Lung (tissue), 12 donors: Measurements from ENCODE around the gene HTRA2. TPM values are rescaled to one million over a fixed set of nuclear protein-coding genes. Genes with fewer than 3 reads are reported as not detected.

ENCODE experiments used
- ATAC-seq: fragments of 200-7000 bp; cut with Tn5 transposase; one replicate; pipeline ENCODE4 v1.9.1; 2020; ENCODE audit warnings: moderate number of reproducible peaks; ENCODE audit not compliant: insufficient read depth, low FRiP score
- DNase-seq, 3 donors: peaks; one replicate each; pipeline ENCODE4 v3.0.0-alpha.2; 2013 to 2017
- H3K27ac ChIP-seq, 2 donors: one replicate each; pipeline ENCODE4 v1.5.1; 2013; ENCODE audit warnings: mild to moderate bottlenecking in 2 of 2, moderate library complexity in 2 of 2, control low read depth in 1 of 2, inconsistent platforms in 1 of 2, low read depth in 1 of 2, low read length in 1 of 2
- H3K27me3 ChIP-seq, 3 donors: one replicate each; pipeline ENCODE4 v1.5.1; 2013; ENCODE audit warnings: low read length in 2 of 3; ENCODE audit not compliant: control insufficient read depth in 3 of 3, insufficient read depth in 3 of 3
- H3K36me3 ChIP-seq, 4 donors: one replicate each; pipeline ENCODE4 v1.5.1; 2013; ENCODE audit warnings: low read length in 4 of 4, mild to moderate bottlenecking in 1 of 4, moderate library complexity in 1 of 4; ENCODE audit not compliant: control insufficient read depth in 4 of 4, insufficient read depth in 4 of 4
- H3K4me1 ChIP-seq, 5 donors: one replicate each; pipeline ENCODE4 v1.5.1; 2013; ENCODE audit warnings: low read length in 5 of 5, mild to moderate bottlenecking in 2 of 5, moderate library complexity in 1 of 5; ENCODE audit not compliant: control insufficient read depth in 5 of 5, insufficient read depth in 5 of 5
- H3K4me3 ChIP-seq: one replicate; pipeline ENCODE4 v1.5.1; 2013; ENCODE audit warnings: mild to moderate bottlenecking, control low read depth, moderate library complexity
- H3K9ac ChIP-seq, 2 donors: one replicate each; pipeline ENCODE4 v1.5.1; 2013; ENCODE audit warnings: low read length in 2 of 2, control low read depth in 1 of 2; ENCODE audit not compliant: insufficient read depth in 1 of 2
- H3K9me3 ChIP-seq, 4 donors: one replicate each; pipeline ENCODE4 v1.5.1; 2013; ENCODE audit warnings: low read length in 3 of 4, mild to moderate bottlenecking in 1 of 4, moderate library complexity in 1 of 4; ENCODE audit not compliant: control insufficient read depth in 4 of 4, insufficient read depth in 3 of 4
- WGBS, 2 donors: extraction: QIAGEN DNeasy Blood & Tissue Kit; methylation state at CpG; one replicate each; pipeline ENCODE4 v1.1.7; 2013; 5-methylcytosine and 5-hydroxymethylcytosine counted together
- polyA plus RNA-seq, 2 donors: library from polyadenylated mRNA; stranded (reverse); fragments of 200-250 nt; gene quantifications; one replicate each; pipeline ENCODE4 v1.2.1, GENCODE V29; 2013
- total RNA-seq, 2 donors: library from RNA; depleted of rRNA in 1 of 2; stranded (reverse); fragments of >200 nt in 1 of 2; gene quantifications; one replicate each; pipeline ENCODE4 v1.2.1, GENCODE V29; 2014 to 2021
- TF ChIP-seq, protein P1 (sequence below): IDR thresholded peaks from 2 replicates; pipeline ENCODE4 v1.5.1; 2012; ENCODE audit warnings: mild to moderate bottlenecking; ENCODE audit errors: control extremely low read depth, extremely low read depth
- donor health status: control.
- donor health status: control.
- donor health status: Bipolar disorder and iron deficiency.
- donor health status: healthy.
- donor health status: DM: yes; HTN: yes; CAD: no.

The HTRA2 gene
- total and polyA plus RNA-seq, 4 donors: 26.6 to 42.1 (median 31.6) TPM

GRCh38 chr2:74562126-74562775, 32.5 kb downstream of the HTRA2 start:
- 79 to 85% methylated on average over 7 of the region's 7 CpGs for WGBS, 2 donors
- Histone ChIP-seq H3K27ac (no peak overlapping the region), H3K4me1 (no peaks in the 10 kb centered on the region), H3K4me3 (no peak overlapping the region), H3K27me3 (peaks cover 0 to 25% (median 13%) of the 10 kb centered on the region in 3 donors), H3K36me3 (no peaks in the 10 kb centered on the region), H3K9me3 (no peaks in the 10 kb centered on the region), H3K9ac (no peak overlapping the region)
- TF ChIP-seq, protein P1, sequence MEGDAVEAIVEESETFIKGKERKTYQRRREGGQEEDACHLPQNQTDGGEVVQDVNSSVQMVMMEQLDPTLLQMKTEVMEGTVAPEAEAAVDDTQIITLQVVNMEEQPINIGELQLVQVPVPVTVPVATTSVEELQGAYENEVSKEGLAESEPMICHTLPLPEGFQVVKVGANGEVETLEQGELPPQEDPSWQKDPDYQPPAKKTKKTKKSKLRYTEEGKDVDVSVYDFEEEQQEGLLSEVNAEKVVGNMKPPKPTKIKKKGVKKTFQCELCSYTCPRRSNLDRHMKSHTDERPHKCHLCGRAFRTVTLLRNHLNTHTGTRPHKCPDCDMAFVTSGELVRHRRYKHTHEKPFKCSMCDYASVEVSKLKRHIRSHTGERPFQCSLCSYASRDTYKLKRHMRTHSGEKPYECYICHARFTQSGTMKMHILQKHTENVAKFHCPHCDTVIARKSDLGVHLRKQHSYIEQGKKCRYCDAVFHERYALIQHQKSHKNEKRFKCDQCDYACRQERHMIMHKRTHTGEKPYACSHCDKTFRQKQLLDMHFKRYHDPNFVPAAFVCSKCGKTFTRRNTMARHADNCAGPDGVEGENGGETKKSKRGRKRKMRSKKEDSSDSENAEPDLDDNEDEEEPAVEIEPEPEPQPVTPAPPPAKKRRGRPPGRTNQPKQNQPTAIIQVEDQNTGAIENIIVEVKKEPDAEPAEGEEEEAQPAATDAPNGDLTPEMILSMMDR: no peak
- no peak for ATAC-seq
- no peak for DNase-seq

GRCh38 chr2:74564222-74564621, 34.5 kb downstream of the HTRA2 start:
- no peak for DNase-seq
- H3K4me1 ChIP-seq: no peaks in the 10 kb centered on the region
- H3K9me3 ChIP-seq: no peaks in the 10 kb centered on the region
- H3K36me3 ChIP-seq: no peaks in the 10 kb centered on the region
- WGBS, 2 donors: 77 to 88% methylated on average over 5 of the region's 5 CpGs
- H3K27ac ChIP-seq: no peak overlapping the region
- H3K4me3 ChIP-seq: no peak overlapping the region
- ATAC-seq: no peak
- peaks cover 0 to 39% (median 13%) of the 10 kb centered on the region in 3 donors for H3K27me3 ChIP-seq
- TF ChIP-seq, protein P1: no peak
- H3K9ac ChIP-seq: no peak overlapping the region

DNA sequence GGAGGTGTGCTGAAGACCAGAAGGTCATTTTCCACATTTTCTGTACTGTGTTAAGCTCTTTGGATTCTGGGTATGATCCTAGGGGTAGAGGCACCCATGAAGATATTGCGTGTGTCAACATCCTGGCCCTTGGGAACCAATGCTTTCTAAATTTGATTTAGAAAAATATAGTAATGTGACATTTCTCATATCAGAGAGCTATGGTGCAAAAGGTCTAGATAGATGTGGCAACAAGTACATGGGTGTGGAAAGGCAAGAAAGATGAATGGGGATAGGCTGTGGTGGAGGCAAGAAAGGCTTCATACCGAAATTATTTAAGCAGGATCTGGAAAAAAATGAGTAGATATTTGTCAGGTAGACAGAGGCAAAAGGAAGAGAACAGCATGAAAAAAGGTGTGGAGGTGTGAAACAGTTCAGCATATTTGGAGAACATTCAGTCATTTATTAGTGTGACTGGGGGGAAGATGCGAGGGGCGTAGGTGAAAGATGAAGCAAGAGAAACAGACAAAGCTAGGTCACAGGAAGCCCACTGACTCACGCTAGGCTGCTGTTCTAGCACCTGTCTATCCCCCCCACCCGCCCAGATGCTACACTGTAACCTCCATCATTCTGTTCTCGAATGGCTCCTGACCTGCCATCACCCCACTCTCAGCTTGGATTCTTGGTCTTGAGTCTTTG, 36.5 kb downstream of the HTRA2 start:
- TF ChIP-seq, protein P1: no peak
- no peak overlapping the region for H3K9ac ChIP-seq
- DNase-seq (no peak), ATAC-seq (no peak)
- WGBS, 2 donors: 80 to 84% methylated on average over 7 of the region's 7 CpGs
- H3K9me3 ChIP-seq: no peaks in the 10 kb centered on the region
- no peaks in the 10 kb centered on the region for H3K36me3 ChIP-seq
- peaks cover 0 to 35% (median 6%) of the 10 kb centered on the region in 3 donors for H3K27me3 ChIP-seq
- no peaks in the 10 kb centered on the region for H3K4me1 ChIP-seq
- H3K4me3 ChIP-seq: no peak overlapping the region
- no peak overlapping the region for H3K27ac ChIP-seq
